HepG2 (cell line): ENCODE results near the gene SIGLEC1. TPM values are rescaled to one million over a fixed set of nuclear protein-coding genes. Genes with fewer than 3 reads are reported as not detected.
A peak's percentile ranks its signal among the peaks of the same experiment; 100 is the strongest.

Experiments used
- BRCA1 ChIP-seq: sonication (generic); formaldehyde crosslinking; IDR thresholded peaks from 2 replicates; pipeline ENCODE4 v1.4.0; 2020; ENCODE audit warnings: missing genetic modification reagents
- FIP1L1 ChIP-seq: fragments of 200-400 bp; formaldehyde crosslinking; IDR thresholded peaks from 2 replicates; pipeline ENCODE4 v1.6.1; 2018; ENCODE audit warnings: low read depth, mild to moderate bottlenecking, low read length, moderate library complexity, borderline replicate concordance; ENCODE audit not compliant: insufficient read depth
- FOXK1 ChIP-seq: sonication (generic); formaldehyde crosslinking; IDR thresholded peaks from 2 replicates; pipeline ENCODE4 v1.4.0; 2020; ENCODE audit warnings: low read depth, missing genetic modification reagents, borderline replicate concordance
- FOXO1 ChIP-seq: sonication (generic); formaldehyde crosslinking; IDR thresholded peaks from 2 replicates; pipeline ENCODE4 v1.4.0; 2020; ENCODE audit warnings: missing genetic modification reagents
- GTF3A ChIP-seq: sonication (generic); formaldehyde crosslinking; conservative IDR thresholded peaks from 2 replicates; pipeline ENCODE4 v1.4.0; 2020; ENCODE audit warnings: mild to moderate bottlenecking, missing genetic modification reagents
- HNRNPUL1 ChIP-seq: fragments of 200-400 bp; formaldehyde crosslinking; IDR thresholded peaks from 2 replicates; pipeline ENCODE4 v1.6.1; 2017; ENCODE audit warnings: low read depth, mild to moderate bottlenecking, low read length, moderate library complexity
- KDM1A ChIP-seq: IDR thresholded peaks from 2 replicates; pipeline ENCODE4 v1.6.1; 2016; ENCODE audit warnings: missing compliant biosample characterization
- KLF15 ChIP-seq: sonication (generic); formaldehyde crosslinking; IDR thresholded peaks from 2 replicates; pipeline ENCODE4 v1.8.1; 2023; ENCODE audit warnings: borderline replicate concordance, mild to moderate bottlenecking, inconsistent platforms, missing genetic modification reagents, mixed read lengths
- MAF1 ChIP-seq: sonication (generic); formaldehyde crosslinking; IDR thresholded peaks from 2 replicates; pipeline ENCODE4 v1.5.0; 2020; ENCODE audit warnings: missing genetic modification reagents, borderline replicate concordance
- MEIS1 ChIP-seq: sonication (generic); formaldehyde crosslinking; IDR thresholded peaks from 2 replicates; pipeline ENCODE4 v1.9.0; 2021; ENCODE audit warnings: mild to moderate bottlenecking, missing genetic modification reagents, moderate library complexity, borderline replicate concordance
- MLLT10 ChIP-seq: sonication (generic); formaldehyde crosslinking; IDR thresholded peaks from 2 replicates; pipeline ENCODE4 v1.4.0; 2020; ENCODE audit warnings: missing genetic modification reagents
- MXD1 ChIP-seq: sonication (generic); formaldehyde crosslinking; IDR thresholded peaks from 2 replicates; pipeline ENCODE4 v1.4.0; 2020; ENCODE audit warnings: mild to moderate bottlenecking, missing genetic modification reagents
- NR2F2 ChIP-seq: IDR thresholded peaks from 2 replicates; pipeline ENCODE4 v1.6.1; 2012; ENCODE audit warnings: low read depth, inconsistent platforms, borderline replicate concordance
- PAF1 ChIP-seq: IDR thresholded peaks from 2 replicates; pipeline ENCODE4 v1.6.1; 2016; ENCODE audit warnings: missing genetic modification reagents, missing compliant biosample characterization
- SSRP1 ChIP-seq: IDR thresholded peaks from 2 replicates; pipeline ENCODE4 v1.6.1; 2016; ENCODE audit warnings: control low read depth
- ZBTB42 ChIP-seq: sonication (generic); formaldehyde crosslinking; IDR thresholded peaks from 2 replicates; pipeline ENCODE4 v1.5.0; 2020; ENCODE audit warnings: mild to moderate bottlenecking, missing genetic modification reagents
- ZBTB7B ChIP-seq: sonication (generic); formaldehyde crosslinking; IDR thresholded peaks from 2 replicates; pipeline ENCODE4 v1.4.0; 2020; ENCODE audit warnings: missing genetic modification reagents
- ZEB1 ChIP-seq: IDR thresholded peaks from 2 replicates; pipeline ENCODE4 v1.6.1; 2012; ENCODE audit warnings: mild to moderate bottlenecking, low read depth, inconsistent platforms; ENCODE audit not compliant: insufficient replicate concordance
- ZGPAT ChIP-seq: IDR thresholded peaks from 2 replicates; pipeline ENCODE4 v1.6.1; 2016; ENCODE audit warnings: mild to moderate bottlenecking
- ZNF350 ChIP-seq: sonication (generic); formaldehyde crosslinking; IDR thresholded peaks from 2 replicates; pipeline ENCODE4 v1.4.0; 2020; ENCODE audit warnings: mild to moderate bottlenecking, low read depth, missing genetic modification reagents, borderline replicate concordance
- ZNF607 ChIP-seq: sonication (generic); formaldehyde crosslinking; IDR thresholded peaks from 2 replicates; pipeline ENCODE4 v1.5.1; 2020; ENCODE audit warnings: missing genetic modification reagents, mild to moderate bottlenecking, borderline replicate concordance
- ZNF614 ChIP-seq: IDR thresholded peaks from 2 replicates; pipeline ENCODE4 v1.6.1; 2018; ENCODE audit warnings: missing biosample characterization, missing genetic modification reagents, inconsistent platforms, borderline replicate concordance
- polyA plus RNA-seq, 8 experiments: library from polyadenylated mRNA; depleted of rRNA in 3 of 8; stranded (reverse) in 7 of 8; unstranded in 1 of 8; fragments of >200 nt; fragmentation: Illumina TruSeq in 4 of 8; extraction: Trizol in 4 of 8; gene quantifications; 2 replicates each; pipeline versions ENCODE4 v1.2.1 to v1.2.3, GENCODE V29; 2011 to 2016; ENCODE audit warnings: low read depth in 4 of 8, missing spikeins in 1 of 8, mixed read lengths in 1 of 8; ENCODE audit not compliant: insufficient read depth in 1 of 8
- total RNA-seq, 5 experiments: library from RNA; depleted of rRNA; stranded (reverse); fragments of >200 nt; fragmentation: Illumina TruSeq; extraction: Trizol; gene quantifications; 2 replicates each; pipeline ENCODE4 v1.2.3, GENCODE V29; 2016; ENCODE audit warnings: low read depth in 1 of 5
- TF ChIP-seq, protein P1 (sequence below): sonication (generic); formaldehyde crosslinking; IDR thresholded peaks from 2 replicates; pipeline ENCODE4 v1.9.0; 2021; ENCODE audit warnings: missing genetic modification reagents, borderline replicate concordance
- TF ChIP-seq, protein P2 (sequence below): IDR thresholded peaks from 2 replicates; pipeline ENCODE4 v1.6.1; 2016; ENCODE audit warnings: missing compliant biosample characterization, missing genetic modification reagents, borderline replicate concordance

The SIGLEC1 gene
- total and polyA plus RNA-seq, 2 of the 13 experiments (the other 11 are each of a cell fraction or from before 2014, with no cell fraction given): 0.01 TPM; not detected in 1

- TF ChIP-seq FIP1L1: no peak
- peak; percentile 14; the same call in 1 of the 2 replicates for TF ChIP-seq FOXK1 (CRISPR knock-in tag)
- TF ChIP-seq ZGPAT: peak; percentile 84; the same call in 1 of the 2 replicates
- no peak for TF ChIP-seq MLLT10
- peak; percentile 98 for TF ChIP-seq ZBTB7B (CRISPR knock-in tag)
- no peak for TF ChIP-seq HNRNPUL1
- peak; percentile 80; the same call in 1 of the 2 replicates for TF ChIP-seq ZNF614 (CRISPR knock-in tag)
- TF ChIP-seq ZNF607 (CRISPR knock-in tag): no peak
- TF ChIP-seq ZBTB42: 0 out of 2 replicates have a peak, but pooled peaks have one; percentile 62
- TF ChIP-seq PAF1 (CRISPR knock-in tag): no peak
- no peak for TF ChIP-seq MEIS1 (CRISPR knock-in tag)
- no peak for TF ChIP-seq GTF3A
- no peak for TF ChIP-seq ZNF350 (CRISPR knock-in tag)
- TF ChIP-seq, protein P1, sequence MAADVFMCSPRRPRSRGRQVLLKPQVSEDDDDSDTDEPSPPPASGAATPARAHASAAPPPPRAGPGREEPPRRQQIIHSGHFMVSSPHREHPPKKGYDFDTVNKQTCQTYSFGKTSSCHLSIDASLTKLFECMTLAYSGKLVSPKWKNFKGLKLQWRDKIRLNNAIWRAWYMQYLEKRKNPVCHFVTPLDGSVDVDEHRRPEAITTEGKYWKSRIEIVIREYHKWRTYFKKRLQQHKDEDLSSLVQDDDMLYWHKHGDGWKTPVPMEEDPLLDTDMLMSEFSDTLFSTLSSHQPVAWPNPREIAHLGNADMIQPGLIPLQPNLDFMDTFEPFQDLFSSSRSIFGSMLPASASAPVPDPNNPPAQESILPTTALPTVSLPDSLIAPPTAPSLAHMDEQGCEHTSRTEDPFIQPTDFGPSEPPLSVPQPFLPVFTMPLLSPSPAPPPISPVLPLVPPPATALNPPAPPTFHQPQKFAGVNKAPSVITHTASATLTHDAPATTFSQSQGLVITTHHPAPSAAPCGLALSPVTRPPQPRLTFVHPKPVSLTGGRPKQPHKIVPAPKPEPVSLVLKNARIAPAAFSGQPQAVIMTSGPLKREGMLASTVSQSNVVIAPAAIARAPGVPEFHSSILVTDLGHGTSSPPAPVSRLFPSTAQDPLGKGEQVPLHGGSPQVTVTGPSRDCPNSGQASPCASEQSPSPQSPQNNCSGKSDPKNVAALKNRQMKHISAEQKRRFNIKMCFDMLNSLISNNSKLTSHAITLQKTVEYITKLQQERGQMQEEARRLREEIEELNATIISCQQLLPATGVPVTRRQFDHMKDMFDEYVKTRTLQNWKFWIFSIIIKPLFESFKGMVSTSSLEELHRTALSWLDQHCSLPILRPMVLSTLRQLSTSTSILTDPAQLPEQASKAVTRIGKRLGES (CRISPR knock-in tag): no peak
- peak; percentile 52; the same call in 1 of the 2 replicates for TF ChIP-seq FOXO1 (CRISPR knock-in tag)
- TF ChIP-seq KDM1A (CRISPR knock-in tag): no peak
- no peak for TF ChIP-seq BRCA1 (CRISPR knock-in tag)
- TF ChIP-seq ZEB1: no peak
- no peak; the same call in 1 of the 2 replicates for TF ChIP-seq NR2F2
- no peak for TF ChIP-seq MAF1 (CRISPR knock-in tag)
- TF ChIP-seq, protein P2, sequence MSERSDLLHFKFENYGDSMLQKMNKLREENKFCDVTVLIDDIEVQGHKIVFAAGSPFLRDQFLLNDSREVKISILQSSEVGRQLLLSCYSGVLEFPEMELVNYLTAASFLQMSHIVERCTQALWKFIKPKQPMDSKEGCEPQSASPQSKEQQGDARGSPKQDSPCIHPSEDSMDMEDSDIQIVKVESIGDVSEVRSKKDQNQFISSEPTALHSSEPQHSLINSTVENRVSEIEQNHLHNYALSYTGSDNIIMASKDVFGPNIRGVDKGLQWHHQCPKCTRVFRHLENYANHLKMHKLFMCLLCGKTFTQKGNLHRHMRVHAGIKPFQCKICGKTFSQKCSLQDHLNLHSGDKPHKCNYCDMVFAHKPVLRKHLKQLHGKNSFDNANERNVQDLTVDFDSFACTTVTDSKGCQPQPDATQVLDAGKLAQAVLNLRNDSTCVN (CRISPR knock-in tag): peak; percentile 33; the same call in 1 of the 2 replicates
- no peak; the same call in 1 of the 2 replicates for TF ChIP-seq KLF15
- TF ChIP-seq SSRP1 (CRISPR knock-in tag): no peak
- no peak for TF ChIP-seq MXD1
Measured at GRCh38 chr20:3749689-3750531, 37.5 kb upstream of the SIGLEC1 start (continued).
